Transverse colon (tissue), 4 donors: ENCODE data around the gene UBASH3B. TPM values are rescaled to one million over a fixed set of nuclear protein-coding genes. Genes with fewer than 3 reads are reported as not detected.

ENCODE experiments used
- DNase-seq: peaks from one replicate; pipeline ENCODE4 v3.0.0-alpha.2; 2019
- H3K27ac ChIP-seq, 4 donors: fragments of 200-600 bp; sonication (generic); 2 replicates each; pipeline ENCODE4 v1.5.1; 2016 to 2018; ENCODE audit warnings: inconsistent platforms in 4 of 4
- H3K27me3 ChIP-seq: fragments of 200-600 bp; sonication (generic); 2 replicates; pipeline ENCODE4 v1.5.1; 2017; ENCODE audit warnings: inconsistent platforms
- H3K36me3 ChIP-seq, 4 donors: fragments of 200-600 bp; sonication (generic); 2 replicates each; pipeline ENCODE4 v1.5.1; 2017 to 2019; ENCODE audit warnings: inconsistent platforms in 4 of 4
- H3K4me1 ChIP-seq, 4 donors: fragments of 200-600 bp; sonication (generic); 2 replicates each; pipeline ENCODE4 v1.5.1; 2017 to 2020; ENCODE audit warnings: inconsistent platforms in 4 of 4
- H3K4me3 ChIP-seq, 4 donors: fragments of 200-600 bp; sonication (generic); 1 replicate in 1 of 4; 2 replicates in 3 of 4; pipeline versions ENCODE4 v1.5.1 to v1.6.1; 2017 to 2019; ENCODE audit warnings: inconsistent platforms in 4 of 4
- H3K9me3 ChIP-seq, 2 donors: fragments of 200-600 bp; sonication (generic); 2 replicates each; pipeline ENCODE4 v1.5.1; 2017 to 2019; ENCODE audit warnings: inconsistent platforms in 2 of 2
- EP300 ChIP-seq: sonication (generic); formaldehyde crosslinking; IDR thresholded peaks from one replicate; pipeline ENCODE4 v1.6.1; 2017; ENCODE audit warnings: antibody characterized with exemption, low read depth
- POLR2A ChIP-seq: fragments of 450-650 bp; IDR thresholded peaks from one replicate; pipeline ENCODE4 v1.6.1; 2016; ENCODE audit warnings: antibody characterized with exemption, mild to moderate bottlenecking, moderate library complexity
- POLR2AphosphoS5 ChIP-seq, 3 donors: sonication (generic); formaldehyde crosslinking; IDR thresholded peaks; one replicate each; pipeline ENCODE4 v1.6.1; 2016; ENCODE audit warnings: antibody characterized with exemption in 3 of 3
- WGBS, 2 donors: methylation state at CpG; one replicate each; pipeline ENCODE4 v1.1.5; 2018; ENCODE audit warnings: low coverage in 1 of 2; 5-methylcytosine and 5-hydroxymethylcytosine counted together
- in situ Hi-C, 4 donors: fragments of 200-750 bp; cut with MboI; loops; one replicate each; pipeline versions ENCODE4 v1.15.0 to v1.15.1; 2017; ENCODE audit warnings: low sequenced_read_pairs in 3 of 4, low pct_ligation_motif_present in 1 of 4, low pct_unique_long_range_greater_than_20kb in 1 of 4
- intact Hi-C: fragments of 100-400 bp; cut with DNase I; formaldehyde crosslinking; loops from one replicate; pipeline ENCODE4 v1.15.1; 2023; ENCODE audit warnings: low total_unique reads
- total RNA-seq, 4 donors: library from RNA; depleted of rRNA; stranded (reverse); fragments of >200 nt; gene quantifications; one replicate each; pipeline ENCODE4 v1.1.0, GENCODE V29; 2016
- TF ChIP-seq, protein P1 (sequence below), 5 experiments: fragments of 200-600 bp in 3 of 5; fragments of 450-650 bp in 2 of 5; sonication (generic) in 3 of 5; IDR thresholded peaks; 1 replicate in 2 of 5; 2 replicates in 3 of 5; pipeline ENCODE4 v1.5.1; 2016 to 2017; ENCODE audit warnings: antibody characterized with exemption in 5 of 5, inconsistent platforms in 3 of 5, mild to moderate bottlenecking in 2 of 5, moderate library complexity in 1 of 5

The UBASH3B gene
- total RNA-seq, 4 donors from 2014 or later, result 2.0 to 101 (median 17.0) TPM

DNA sequence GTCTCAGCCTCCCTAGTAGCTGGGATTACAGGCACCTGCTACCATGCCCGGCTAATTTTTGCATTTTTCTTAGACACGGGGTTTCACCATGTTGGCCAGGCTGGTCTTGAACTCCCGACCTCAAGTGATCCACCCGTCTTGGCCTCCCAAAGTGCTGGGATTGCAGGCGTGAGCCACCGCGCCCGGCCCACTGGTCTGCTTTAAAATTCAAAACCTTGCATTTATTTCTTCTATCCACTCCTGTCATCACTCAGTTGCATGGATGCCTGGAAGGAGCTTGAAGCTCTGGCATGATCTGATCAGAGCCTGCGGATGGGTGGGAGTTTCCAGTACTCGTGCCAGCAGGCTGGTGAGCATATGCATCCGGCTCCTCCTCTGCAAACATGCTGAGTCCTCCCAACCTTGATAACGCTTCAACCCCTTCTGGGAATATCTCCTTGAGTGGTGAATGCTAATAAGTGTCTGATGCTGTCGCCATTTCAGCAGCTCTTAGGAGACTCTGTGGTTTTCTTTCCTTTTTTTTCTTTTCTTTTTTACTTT is 39.6 kb downstream of the UBASH3B start:
- no peaks in the 10 kb centered on the region for H3K27me3 ChIP-seq
- H3K27ac ChIP-seq, result no peak overlapping the region
- intact Hi-C loops, result no loop called here
- no peaks in the 10 kb centered on the region for H3K36me3 ChIP-seq
- in situ Hi-C loops, result no loop called here
- H3K9me3 ChIP-seq, result no peaks in the 10 kb centered on the region
- 91 to 93% methylated on average over 8 to 13 of the region's 13 CpGs for WGBS, 2 donors
- no peak overlapping the region for H3K4me3 ChIP-seq
- DNase-seq, result no peak
- TF ChIP-seq EP300 (no peak), POLR2A (no peak), POLR2AphosphoS5 (IDR thresholded peaks at IDR 0.05) (no peak)
- peaks cover 5 to 21% (median 8%) of the 10 kb centered on the region in 4 donors for H3K4me1 ChIP-seq

DNA sequence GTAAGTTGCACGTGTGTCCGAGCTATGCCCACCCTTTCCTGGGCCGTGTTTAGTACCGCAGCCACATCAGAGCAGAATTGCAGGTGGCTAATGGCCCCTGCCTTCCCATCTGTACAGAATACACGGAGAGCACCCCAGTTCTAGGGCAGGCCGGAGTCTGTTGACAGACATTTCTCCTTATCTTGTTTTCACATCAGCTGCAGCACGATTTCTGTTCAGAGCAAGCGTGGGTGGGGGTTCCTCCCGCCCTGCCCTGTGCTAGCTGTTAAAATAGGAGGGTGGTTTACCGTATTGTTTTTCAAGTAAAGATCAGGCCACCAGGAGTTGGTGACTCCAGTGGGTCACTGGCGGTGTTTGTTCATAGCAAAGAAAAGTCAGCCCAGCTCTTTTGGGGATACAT is 41.1 kb downstream of the UBASH3B start:
- in situ Hi-C loops, result no loop called here
- DNase-seq, result no peak
- Histone ChIP-seq H3K4me1 (peaks cover 2 to 11% (median 4%) of the 10 kb centered on the region in 4 donors), H3K4me3 (no peak overlapping the region), H3K9me3 (no peaks in the 10 kb centered on the region), H3K27ac (peak overlapping the region in 1 of 4 donors; percentile 45), H3K27me3 (no peaks in the 10 kb centered on the region), H3K36me3 (no peaks in the 10 kb centered on the region)
- TF ChIP-seq EP300 (no peak), POLR2AphosphoS5 (IDR thresholded peaks at IDR 0.05) (no peak), POLR2A (no peak)
- TF ChIP-seq, protein P1, sequence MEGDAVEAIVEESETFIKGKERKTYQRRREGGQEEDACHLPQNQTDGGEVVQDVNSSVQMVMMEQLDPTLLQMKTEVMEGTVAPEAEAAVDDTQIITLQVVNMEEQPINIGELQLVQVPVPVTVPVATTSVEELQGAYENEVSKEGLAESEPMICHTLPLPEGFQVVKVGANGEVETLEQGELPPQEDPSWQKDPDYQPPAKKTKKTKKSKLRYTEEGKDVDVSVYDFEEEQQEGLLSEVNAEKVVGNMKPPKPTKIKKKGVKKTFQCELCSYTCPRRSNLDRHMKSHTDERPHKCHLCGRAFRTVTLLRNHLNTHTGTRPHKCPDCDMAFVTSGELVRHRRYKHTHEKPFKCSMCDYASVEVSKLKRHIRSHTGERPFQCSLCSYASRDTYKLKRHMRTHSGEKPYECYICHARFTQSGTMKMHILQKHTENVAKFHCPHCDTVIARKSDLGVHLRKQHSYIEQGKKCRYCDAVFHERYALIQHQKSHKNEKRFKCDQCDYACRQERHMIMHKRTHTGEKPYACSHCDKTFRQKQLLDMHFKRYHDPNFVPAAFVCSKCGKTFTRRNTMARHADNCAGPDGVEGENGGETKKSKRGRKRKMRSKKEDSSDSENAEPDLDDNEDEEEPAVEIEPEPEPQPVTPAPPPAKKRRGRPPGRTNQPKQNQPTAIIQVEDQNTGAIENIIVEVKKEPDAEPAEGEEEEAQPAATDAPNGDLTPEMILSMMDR (IDR thresholded peaks at IDR 0.05), result no peak
- intact Hi-C loops, result no loop called here
- 62 to 70% methylated on average over 4 to 11 of the region's 11 CpGs for whole genome bisulfite sequencing, 2 donors

DNA sequence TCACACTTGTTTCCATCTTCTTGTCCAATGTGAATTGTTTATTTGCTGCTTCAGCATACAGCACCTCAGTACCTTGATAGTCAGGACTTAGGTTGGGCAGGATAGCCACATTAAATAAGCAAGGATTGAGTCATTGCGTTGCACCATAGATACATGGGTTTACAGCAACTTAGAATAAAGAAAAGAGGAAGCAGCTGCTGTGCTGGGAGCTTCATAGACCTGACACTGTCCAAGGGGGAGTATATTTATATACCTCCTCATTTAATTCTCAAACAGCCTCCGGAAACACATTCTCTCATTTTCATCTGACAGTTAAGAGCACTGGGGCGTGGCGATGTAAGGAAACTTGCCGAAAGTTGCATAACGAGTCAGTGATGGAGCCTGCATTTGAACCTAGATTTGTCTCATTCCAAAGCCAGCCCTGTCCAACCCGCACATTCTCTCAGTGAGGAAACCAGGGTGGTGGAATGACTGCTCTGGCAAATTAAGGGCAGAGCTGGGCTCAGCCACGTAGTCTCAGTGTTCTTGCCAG is 42.2 kb downstream of the UBASH3B start:
- H3K36me3 ChIP-seq, result no peaks in the 10 kb centered on the region
- no peaks in the 10 kb centered on the region for H3K27me3 ChIP-seq
- intact Hi-C loops (no loop called here), in situ Hi-C loops (no loop called here)
- no peak overlapping the region for H3K4me3 ChIP-seq
- TF ChIP-seq POLR2A (no peak), POLR2AphosphoS5 (IDR thresholded peaks at IDR 0.05) (no peak), EP300 (no peak)
- TF ChIP-seq, protein P1 (IDR thresholded peaks at IDR 0.05), result no peak
- H3K4me1 ChIP-seq, result peaks cover 0 to under 1% (median 0%) of the 10 kb centered on the region in 4 donors
- H3K9me3 ChIP-seq, result no peaks in the 10 kb centered on the region
- 56 to 77% methylated on average over 3 to 8 of the region's 8 CpGs for WGBS, 2 donors
- H3K27ac ChIP-seq, result peak overlapping the region in 3 of 4 donors; percentile 5 to 45 (median 30)
- no peak for DNase-seq

DNA sequence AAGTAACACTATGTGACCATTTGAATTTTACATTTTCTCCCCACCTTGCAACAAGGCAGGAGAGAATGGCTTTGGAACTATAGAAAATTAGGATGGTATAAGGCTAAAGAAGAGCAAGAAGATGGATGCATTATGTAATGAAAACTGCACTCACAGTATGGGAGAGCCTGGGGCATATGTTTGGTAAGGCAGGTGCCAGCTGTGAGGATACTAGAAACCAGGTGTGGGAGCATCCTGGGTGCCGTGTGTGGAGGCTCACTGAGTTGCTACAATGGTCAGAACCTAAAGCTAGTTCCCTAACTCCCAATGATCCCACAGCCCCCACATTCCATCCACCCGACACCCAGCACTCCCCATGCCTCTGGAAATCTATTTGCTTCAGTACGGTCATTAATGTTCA is 42.9 kb downstream of the UBASH3B start:
- Histone ChIP-seq H3K27me3 (no peaks in the 10 kb centered on the region), H3K27ac (no peak overlapping the region), H3K9me3 (no peaks in the 10 kb centered on the region), H3K4me1 (no peaks in the 10 kb centered on the region), H3K36me3 (no peaks in the 10 kb centered on the region), H3K4me3 (no peak overlapping the region)
- WGBS, 2 donors, result 63 to 85% methylated on average over 2 to 3 of the region's 3 CpGs
- in situ Hi-C loops, result no loop called here
- TF ChIP-seq, protein P1 (IDR thresholded peaks at IDR 0.05), result no peak
- TF ChIP-seq EP300, result no peak
- TF ChIP-seq POLR2A, result no peak
- no peak for TF ChIP-seq POLR2AphosphoS5 (IDR thresholded peaks at IDR 0.05)
- DNase-seq, result no peak
- intact Hi-C loops, result no loop called here

DNA sequence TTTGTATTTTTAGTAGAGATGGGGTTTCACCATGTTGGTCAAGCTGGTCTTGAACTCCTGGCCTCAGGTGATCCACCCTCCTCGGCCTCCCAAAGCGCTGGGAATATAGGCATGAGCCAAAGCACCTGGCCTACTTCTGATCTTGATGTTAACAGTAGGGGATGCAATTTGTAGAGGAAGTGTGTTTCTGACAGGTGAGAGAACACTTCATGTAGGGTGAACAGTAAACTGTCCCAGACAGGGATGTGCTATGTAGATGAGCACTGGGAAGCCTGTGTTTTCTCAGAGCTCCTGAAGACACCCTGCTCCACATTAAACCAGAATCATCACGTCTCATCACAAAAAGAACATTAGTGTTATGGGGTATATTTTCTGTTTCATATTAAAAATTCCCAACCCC is 45.1 kb downstream of the UBASH3B start:
- no peak for DNase-seq
- no peaks in the 10 kb centered on the region for H3K36me3 ChIP-seq
- intact Hi-C loops, result no loop called here
- no peak overlapping the region for H3K27ac ChIP-seq
- TF ChIP-seq, protein P1 (IDR thresholded peaks at IDR 0.05), result no peak
- no peak for TF ChIP-seq POLR2A
- no peak for TF ChIP-seq EP300
- TF ChIP-seq POLR2AphosphoS5 (IDR thresholded peaks at IDR 0.05), result no peak
- no peaks in the 10 kb centered on the region for H3K27me3 ChIP-seq
- no peak overlapping the region for H3K4me3 ChIP-seq
- in situ Hi-C loops, result no loop called here
- WGBS, 2 donors, result 60 to 83% methylated on average over 1 to 3 of the region's 3 CpGs
- H3K4me1 ChIP-seq, result no peaks in the 10 kb centered on the region
- no peaks in the 10 kb centered on the region for H3K9me3 ChIP-seq
